C4-2B (cell line): Measurements from ENCODE around the gene WASF2.

ENCODE experiments used
- ZFX ChIP-seq: fragments of 450-650 bp; IDR thresholded peaks from 2 replicates; pipeline ENCODE4 v1.6.1; 2017
- TF ChIP-seq, protein P1 (sequence below): fragments of 450-650 bp; conservative IDR thresholded peaks from 2 replicates; pipeline ENCODE4 v1.5.1; 2017; ENCODE audit warnings: mild to moderate bottlenecking

- TF ChIP-seq, protein P1, sequence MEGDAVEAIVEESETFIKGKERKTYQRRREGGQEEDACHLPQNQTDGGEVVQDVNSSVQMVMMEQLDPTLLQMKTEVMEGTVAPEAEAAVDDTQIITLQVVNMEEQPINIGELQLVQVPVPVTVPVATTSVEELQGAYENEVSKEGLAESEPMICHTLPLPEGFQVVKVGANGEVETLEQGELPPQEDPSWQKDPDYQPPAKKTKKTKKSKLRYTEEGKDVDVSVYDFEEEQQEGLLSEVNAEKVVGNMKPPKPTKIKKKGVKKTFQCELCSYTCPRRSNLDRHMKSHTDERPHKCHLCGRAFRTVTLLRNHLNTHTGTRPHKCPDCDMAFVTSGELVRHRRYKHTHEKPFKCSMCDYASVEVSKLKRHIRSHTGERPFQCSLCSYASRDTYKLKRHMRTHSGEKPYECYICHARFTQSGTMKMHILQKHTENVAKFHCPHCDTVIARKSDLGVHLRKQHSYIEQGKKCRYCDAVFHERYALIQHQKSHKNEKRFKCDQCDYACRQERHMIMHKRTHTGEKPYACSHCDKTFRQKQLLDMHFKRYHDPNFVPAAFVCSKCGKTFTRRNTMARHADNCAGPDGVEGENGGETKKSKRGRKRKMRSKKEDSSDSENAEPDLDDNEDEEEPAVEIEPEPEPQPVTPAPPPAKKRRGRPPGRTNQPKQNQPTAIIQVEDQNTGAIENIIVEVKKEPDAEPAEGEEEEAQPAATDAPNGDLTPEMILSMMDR, result no peak
- TF ChIP-seq ZFX, result no peak
Observed at GRCh38 chr1:27435566-27436203, 54.3 kb downstream of the WASF2 start.
